Measurements from ENCODE around the gene NINJ2.

DNA sequence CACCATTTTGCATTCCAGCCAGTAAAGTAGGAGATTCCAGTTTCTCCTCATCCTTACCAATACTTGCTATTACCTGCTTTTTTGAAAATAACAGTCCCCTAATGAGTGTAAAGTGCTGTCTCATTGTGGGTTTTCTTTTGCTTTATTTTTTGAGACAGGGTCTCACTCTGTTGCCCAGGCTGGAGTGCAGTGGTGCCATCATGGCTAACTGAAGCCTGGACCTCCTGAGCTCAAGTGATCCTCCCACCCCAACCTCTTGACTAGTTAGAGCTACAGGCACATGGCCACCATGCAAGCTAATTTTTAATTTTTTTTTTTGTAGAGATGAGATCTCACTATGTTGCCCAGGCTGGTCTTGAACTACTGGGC is 60.6 kb downstream of the NINJ2 start:
- no peak for TF ChIP-seq EP300 (IDR thresholded peaks at IDR 0.05)
- TF ChIP-seq POLR2A (IDR thresholded peaks at IDR 0.05) = no peak

Measured in ovary (tissue), 1 donor.